BE2C (cell line): ENCODE data around the gene SRSF9.
"Not testable (repeated sequence)": the region's sequence is repeated elsewhere in the genome, so short reads cannot be mapped to it uniquely, and the experiment has no call there.

Experiments used
- DNase-seq: peaks from one replicate; pipeline ENCODE4 v3.0.0-alpha.2; 2020
- H3K27me3 ChIP-seq: fragments of 250-450 bp; sonication (Bioruptor Pico); 2 replicates; pipeline ENCODE4 v1.5.1; 2020; ENCODE audit warnings: mild to moderate bottlenecking
- H3K36me3 ChIP-seq: fragments of 250-450 bp; sonication (Bioruptor Pico); 2 replicates; pipeline ENCODE4 v1.5.1; 2020; ENCODE audit warnings: mild to moderate bottlenecking
- H3K4me1 ChIP-seq: fragments of 250-450 bp; sonication (Bioruptor Pico); 2 replicates; pipeline ENCODE4 v1.5.1; 2020
- H3K4me3 ChIP-seq: 2 replicates; pipeline ENCODE4 v1.5.1; 2011; ENCODE audit warnings: low read depth, low read length
- H3K9me3 ChIP-seq: fragments of 250-450 bp; sonication (Bioruptor Pico); 2 replicates; pipeline ENCODE4 v1.5.1; 2020
- CTCF ChIP-seq: IDR thresholded peaks from 2 replicates; pipeline ENCODE4 v1.5.1; 2012; ENCODE audit warnings: mild to moderate bottlenecking, low read depth, low read length

SRSF9 gene

GRCh38 chr12:120447992-120448391 is 21.6 kb downstream of the SRSF9 start:
- Histone ChIP-seq H3K27me3 (no peaks in the 10 kb centered on the region), H3K4me3 (no peak overlapping the region), H3K9me3 (no peaks in the 10 kb centered on the region), H3K4me1 (peaks cover 6% of the 10 kb centered on the region; the same call in 1 of the 2 replicates), H3K36me3 (peaks cover 52% of the 10 kb centered on the region)
- TF ChIP-seq CTCF, result no peak
- no peak for DNase-seq

GRCh38 chr12:120446844-120447178 is 22.7 kb downstream of the SRSF9 start:
- not testable (repeated sequence) for DNase-seq, H3K4me1 ChIP-seq, H3K27me3 ChIP-seq, H3K9me3 ChIP-seq
- Histone ChIP-seq H3K4me3 (peak overlapping the region; percentile 97), H3K36me3 (peaks cover 56% of the 10 kb centered on the region)

GRCh38 chr12:120445911-120446843 is 23.4 kb downstream of the SRSF9 start, which contains the start of the genes GATC and TRIAP1:
GATC (plus strand) TSS chr12:120446444; CDS start chr12:120446481, 37 bp downstream.
TRIAP1 (minus strand) TSS chr12:120446384; CDS start chr12:120446372, 12 bp downstream.
- peak; percentile 88 for DNase-seq
- peaks cover 6% of the 10 kb centered on the region; the same call in 1 of the 2 replicates for H3K4me1 ChIP-seq
- H3K4me3 ChIP-seq, result peak within 1 kb of the TSS; percentile 97
- peaks cover 53% of the 10 kb centered on the region for H3K36me3 ChIP-seq
- TF ChIP-seq CTCF, result no peak
- H3K27me3 ChIP-seq, result no peaks in the 10 kb centered on the region
- no peaks in the 10 kb centered on the region for H3K9me3 ChIP-seq

- H3K4me3 ChIP-seq, result peak overlapping the region; percentile 97
- no peak for TF ChIP-seq CTCF
These were observed 24.9 kb downstream of the SRSF9 start for GRCh38 chr12:120444676-120445075.

GRCh38 chr12:120439646-120440247 is 29.8 kb downstream of the SRSF9 start:
- DNase-seq, result peak; percentile 85
- H3K4me3 ChIP-seq, result peak overlapping the region; percentile 84
- peak; percentile 69 for TF ChIP-seq CTCF
- 0 out of 2 replicates have a peak, but pooled peaks cover 3% of the 10 kb centered on the region for H3K27me3 ChIP-seq
- peaks cover 38% of the 10 kb centered on the region for H3K36me3 ChIP-seq
- H3K4me1 ChIP-seq, result peaks cover 3% of the 10 kb centered on the region
- H3K9me3 ChIP-seq, result no peaks in the 10 kb centered on the region

More at GRCh38 chr12:120444676-120445075, 24.9 kb downstream of the SRSF9 start:
- peaks cover 10% of the 10 kb centered on the region for H3K4me1 ChIP-seq
- peaks cover 54% of the 10 kb centered on the region for H3K36me3 ChIP-seq
- DNase-seq, result no peak
- no peaks in the 10 kb centered on the region for H3K27me3 ChIP-seq
- H3K9me3 ChIP-seq, result no peaks in the 10 kb centered on the region

- Histone ChIP-seq H3K9me3 (no peaks in the 10 kb centered on the region), H3K4me1 (peaks cover 3% of the 10 kb centered on the region), H3K4me3 (peak overlapping the region; percentile 84), H3K27me3 (0 out of 2 replicates have a peak, but pooled peaks cover 4% of the 10 kb centered on the region), H3K36me3 (peaks cover 27% of the 10 kb centered on the region)
- no peak for TF ChIP-seq CTCF
- DNase-seq, result no peak
These were observed 30.9 kb downstream of the SRSF9 start for GRCh38 chr12:120438495-120439198.
